Stimulated activated memory B cell treated with anti-CD40 and anti-IgM and Interleukin-4, amounts not matched to agents 10 μg/mL and 1 μg/mL and 100 μg/mL, for 72 hours (primary cell): Measurements from ENCODE around the gene DPPA2.
"Not testable (repeated sequence)": the region's sequence is repeated elsewhere in the genome, so short reads cannot be mapped to it uniquely, and the experiment has no call there.

Experiments
- ATAC-seq: fragments of 150-1000 bp; cut with Tn5 transposase; 2 replicates; pipeline ENCODE4 v1.10.0; 2021
- H3K27ac Mint-ChIP-seq: one replicate; pipeline ENCODE4 v1.8.0; 2022; ENCODE audit warnings: mild to moderate bottlenecking, mixed read lengths
- H3K27me3 Mint-ChIP-seq: one replicate; pipeline ENCODE4 v1.8.0; 2022; ENCODE audit warnings: mixed read lengths
- H3K36me3 Mint-ChIP-seq: one replicate; pipeline ENCODE4 v1.8.0; 2022; ENCODE audit warnings: mixed read lengths
- H3K4me1 Mint-ChIP-seq: one replicate; pipeline ENCODE4 v1.8.0; 2022; ENCODE audit warnings: mixed read lengths
- H3K4me3 Mint-ChIP-seq: one replicate; pipeline ENCODE4 v1.8.0; 2022; ENCODE audit warnings: mild to moderate bottlenecking, moderate library complexity, mixed read lengths
- H3K9me3 Mint-ChIP-seq: one replicate; pipeline ENCODE4 v1.8.0; 2022; ENCODE audit warnings: mixed read lengths

DPPA2 gene, protein sequence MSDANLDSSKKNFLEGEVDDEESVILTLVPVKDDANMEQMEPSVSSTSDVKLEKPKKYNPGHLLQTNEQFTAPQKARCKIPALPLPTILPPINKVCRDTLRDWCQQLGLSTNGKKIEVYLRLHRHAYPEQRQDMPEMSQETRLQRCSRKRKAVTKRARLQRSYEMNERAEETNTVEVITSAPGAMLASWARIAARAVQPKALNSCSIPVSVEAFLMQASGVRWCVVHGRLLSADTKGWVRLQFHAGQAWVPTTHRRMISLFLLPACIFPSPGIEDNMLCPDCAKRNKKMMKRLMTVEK

DNA sequence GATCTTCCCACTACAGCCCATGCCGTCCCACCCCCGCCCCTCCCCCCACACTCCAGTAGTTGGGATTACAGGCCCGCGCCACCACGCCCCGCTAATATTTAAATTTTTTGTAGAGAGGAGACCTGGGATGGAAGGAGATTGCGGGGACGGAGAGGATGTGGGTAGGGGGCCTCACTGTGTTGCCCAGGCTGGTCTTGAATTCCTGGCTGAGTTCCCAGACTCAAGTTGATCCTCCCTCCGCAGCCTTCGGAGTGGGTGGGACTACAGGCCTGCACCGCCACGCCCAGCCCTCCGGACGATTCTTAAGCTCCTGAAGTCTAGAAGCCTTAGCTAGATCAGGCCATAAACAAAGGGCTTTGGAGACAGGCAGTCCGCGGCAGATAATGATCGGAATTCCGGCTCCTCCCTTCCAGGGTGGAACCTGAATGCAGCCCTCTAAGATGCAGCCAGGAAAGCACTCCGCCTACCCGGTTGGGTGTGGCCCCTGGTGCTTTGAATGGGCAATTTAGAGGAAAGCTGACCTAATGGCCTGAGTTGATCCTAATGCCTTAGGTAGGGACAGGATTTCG lies at the start of gene DPPA2:
Gene DPPA2, minus strand, starts transcription at position 356 of the 569 bp plus-strand sequence. CDS start 1,975 bp downstream, outside the sequence.
- Mint-ChIP-seq H3K36me3 (no peaks in the 10 kb centered on the region), H3K4me1 (no peaks in the 10 kb centered on the region), H3K9me3 (no peaks in the 10 kb centered on the region), H3K27me3 (no peaks in the 10 kb centered on the region), H3K27ac (no peak within 1 kb of the TSS), H3K4me3 (no peak within 1 kb of the TSS)
- ATAC-seq = no peak

DNA sequence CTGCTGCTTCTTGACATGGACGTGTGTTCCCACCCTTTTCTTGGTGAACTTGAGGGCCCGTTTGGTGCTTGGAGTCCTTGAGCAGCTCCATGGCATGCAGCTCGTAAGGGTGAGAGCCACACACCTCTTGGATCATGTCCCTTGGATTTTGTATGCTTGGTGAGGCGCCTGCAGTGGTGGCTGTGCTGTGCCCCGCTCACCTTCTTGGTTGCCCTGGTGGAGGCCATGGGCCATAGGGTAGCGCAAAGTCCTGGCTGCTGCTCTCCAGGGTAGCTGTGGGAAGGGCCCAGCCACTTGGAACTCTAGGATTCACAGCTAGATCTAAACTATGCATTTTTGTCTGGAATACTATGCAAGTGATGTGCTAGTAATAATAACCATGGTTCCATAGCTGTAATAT lies 47.8 kb upstream of the DPPA2 start:
- Mint-ChIP-seq H3K27me3 (no peaks in the 10 kb centered on the region), H3K4me1 (no peaks in the 10 kb centered on the region), H3K27ac (no peak overlapping the region), H3K9me3 (no peaks in the 10 kb centered on the region), H3K4me3 (no peak overlapping the region), H3K36me3 (no peaks in the 10 kb centered on the region)
- ATAC-seq = no peak

DNA sequence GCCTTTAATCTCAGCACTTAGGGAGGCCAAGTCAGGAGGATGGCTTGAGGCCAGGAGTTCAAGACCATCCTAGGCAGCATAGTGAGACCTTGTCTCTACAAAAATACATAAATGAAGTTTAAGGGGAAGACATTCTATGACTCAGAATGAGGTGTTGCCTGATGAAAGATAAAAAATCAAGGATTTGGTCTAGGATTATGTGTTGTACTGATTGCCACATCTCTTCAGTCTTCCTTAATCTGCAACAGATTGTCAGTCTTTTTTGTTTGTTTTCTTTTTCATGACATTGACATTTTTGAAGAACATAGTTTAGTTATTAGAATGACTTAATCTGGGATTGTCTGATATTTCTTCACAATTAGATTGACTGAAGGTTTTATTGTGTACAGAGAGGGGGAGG lies 47.3 kb upstream of the DPPA2 start:
- Mint-ChIP-seq H3K4me3 (no peak overlapping the region), H3K4me1 (no peaks in the 10 kb centered on the region), H3K9me3 (no peaks in the 10 kb centered on the region), H3K27me3 (no peaks in the 10 kb centered on the region), H3K27ac (no peak overlapping the region), H3K36me3 (no peaks in the 10 kb centered on the region)
- no peak for ATAC-seq

DNA sequence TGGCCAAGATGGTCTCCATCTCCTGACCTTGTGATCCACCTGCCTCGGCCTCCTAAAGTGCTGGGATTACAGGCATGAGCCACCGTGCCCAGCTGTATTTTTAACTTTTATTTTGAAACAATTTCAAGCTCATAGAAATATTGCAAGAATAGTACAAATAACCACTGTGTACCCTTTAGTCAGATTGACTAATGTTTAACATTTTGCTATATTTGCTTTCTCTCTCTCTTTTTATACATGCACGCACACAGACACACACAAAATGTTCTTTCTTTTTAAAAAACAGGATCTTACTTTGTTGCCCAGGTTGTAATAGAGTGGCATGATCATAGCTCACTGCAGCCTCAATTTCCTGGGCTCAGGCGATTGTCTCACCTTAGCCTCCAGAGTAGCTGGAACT lies 46.5 kb upstream of the DPPA2 start:
- H3K9me3 Mint-ChIP-seq = no peaks in the 10 kb centered on the region

DNA sequence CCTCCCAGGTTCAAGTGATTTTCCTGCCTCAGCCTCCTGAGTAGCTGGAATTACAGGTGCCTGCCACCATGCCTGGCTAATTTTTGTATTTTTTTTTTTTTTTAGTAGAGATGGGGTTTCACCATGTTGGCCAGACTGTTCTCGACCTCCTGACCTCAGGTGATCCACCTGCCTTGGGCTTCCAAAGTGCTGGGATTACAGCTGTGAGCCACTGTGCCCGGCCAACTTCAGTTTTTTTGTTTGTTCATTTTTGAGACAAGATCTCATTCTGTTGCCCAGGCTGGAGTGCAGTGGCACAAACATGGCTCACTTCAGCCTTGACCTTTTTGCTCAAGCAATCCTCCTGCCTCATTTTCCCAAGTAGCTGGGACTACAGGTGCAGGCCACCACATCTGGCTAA lies 42.5 kb upstream of the DPPA2 start:
- not testable (repeated sequence) for H3K27me3 Mint-ChIP-seq, H3K36me3 Mint-ChIP-seq, H3K9me3 Mint-ChIP-seq, ATAC-seq, H3K27ac Mint-ChIP-seq, H3K4me1 Mint-ChIP-seq, H3K4me3 Mint-ChIP-seq

More for the DNA sequence above, 46.5 kb upstream of the DPPA2 start:
- H3K27me3 Mint-ChIP-seq = no peaks in the 10 kb centered on the region
- no peaks in the 10 kb centered on the region for H3K36me3 Mint-ChIP-seq
- no peaks in the 10 kb centered on the region for H3K4me1 Mint-ChIP-seq
- H3K27ac Mint-ChIP-seq = no peak overlapping the region
- no peak for ATAC-seq
- no peak overlapping the region for H3K4me3 Mint-ChIP-seq

DNA sequence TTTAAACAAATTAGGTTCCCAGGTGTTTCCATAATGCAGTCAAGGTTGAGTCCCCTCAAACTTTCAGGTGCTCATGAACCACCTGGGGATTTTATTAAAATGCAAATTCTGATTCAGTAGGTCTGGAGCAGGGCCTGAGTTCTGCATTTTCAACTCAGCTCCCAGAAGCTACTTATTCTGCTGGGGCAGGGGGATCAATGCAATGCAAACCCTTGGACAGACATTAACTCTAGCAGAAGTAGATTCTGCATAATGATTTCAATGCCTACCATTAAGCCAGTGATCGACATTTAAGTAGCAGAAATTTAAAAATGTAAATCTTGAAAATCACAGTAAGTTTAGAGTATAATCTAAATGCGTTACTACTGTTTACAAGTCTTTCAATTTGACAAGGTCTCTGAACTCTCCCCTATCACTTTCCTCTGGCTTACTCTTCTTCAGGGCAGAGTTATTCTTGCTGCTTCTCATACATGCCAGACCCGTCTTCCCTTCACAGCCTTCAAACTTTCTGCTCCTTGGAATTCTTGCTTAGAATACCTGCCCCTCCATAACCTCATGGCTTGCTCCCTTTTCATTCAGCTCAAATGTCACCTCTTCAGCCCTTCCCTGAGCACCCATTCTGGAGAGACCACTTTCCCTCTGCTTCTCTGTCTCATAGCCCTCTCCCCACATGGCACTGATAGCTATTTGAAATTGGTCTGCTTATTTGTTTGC lies 40.3 kb upstream of the DPPA2 start:
- H3K9me3 Mint-ChIP-seq = no peaks in the 10 kb centered on the region
- H3K4me1 Mint-ChIP-seq = no peaks in the 10 kb centered on the region
- H3K36me3 Mint-ChIP-seq = no peaks in the 10 kb centered on the region
- H3K27me3 Mint-ChIP-seq = no peaks in the 10 kb centered on the region
- ATAC-seq = no peak
- H3K27ac Mint-ChIP-seq = no peak overlapping the region
- H3K4me3 Mint-ChIP-seq = no peak overlapping the region

DNA sequence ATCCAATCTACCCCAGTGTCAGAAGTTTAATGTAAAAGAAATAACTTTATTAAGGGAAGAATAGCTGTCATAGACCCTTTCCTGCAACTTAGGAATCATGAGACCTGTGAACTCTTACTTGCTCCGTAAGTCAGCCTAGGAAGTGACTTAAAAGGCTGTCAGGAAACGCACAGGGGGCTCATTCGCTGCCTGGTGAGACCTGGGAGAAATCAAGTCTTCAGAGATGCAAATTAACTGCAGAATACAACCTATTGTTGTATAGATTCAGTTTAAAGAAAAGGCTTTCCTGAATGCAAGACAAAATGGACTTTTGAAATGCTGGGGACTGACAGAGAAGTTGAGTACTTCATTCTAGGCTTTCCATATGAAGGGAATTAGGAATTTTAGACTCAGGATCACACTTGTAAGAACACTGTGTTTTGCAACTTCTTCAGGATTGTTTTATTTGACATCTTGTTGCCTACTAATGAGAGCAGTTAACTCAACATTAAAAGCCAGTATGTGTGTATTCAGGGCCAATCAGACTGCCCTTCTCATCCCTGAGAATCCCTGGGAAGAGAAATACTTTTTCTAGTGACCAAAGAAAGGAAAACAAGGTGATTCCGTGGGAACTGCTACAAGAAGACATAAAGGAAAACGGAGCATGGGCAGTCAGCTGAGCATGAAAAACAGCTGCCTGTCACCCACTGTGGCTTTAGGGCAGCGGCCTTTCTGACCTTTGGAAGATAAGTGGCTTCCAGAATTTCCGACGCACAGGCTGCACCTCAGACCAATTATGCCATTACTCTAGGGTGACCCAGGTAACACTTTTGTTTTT lies 39.5 kb upstream of the DPPA2 start:
- H3K27ac Mint-ChIP-seq = no peak overlapping the region
- no peaks in the 10 kb centered on the region for H3K27me3 Mint-ChIP-seq
- no peak for ATAC-seq
- H3K4me3 Mint-ChIP-seq = no peak overlapping the region
- H3K36me3 Mint-ChIP-seq = no peaks in the 10 kb centered on the region
- H3K9me3 Mint-ChIP-seq = no peaks in the 10 kb centered on the region
- no peaks in the 10 kb centered on the region for H3K4me1 Mint-ChIP-seq

DNA sequence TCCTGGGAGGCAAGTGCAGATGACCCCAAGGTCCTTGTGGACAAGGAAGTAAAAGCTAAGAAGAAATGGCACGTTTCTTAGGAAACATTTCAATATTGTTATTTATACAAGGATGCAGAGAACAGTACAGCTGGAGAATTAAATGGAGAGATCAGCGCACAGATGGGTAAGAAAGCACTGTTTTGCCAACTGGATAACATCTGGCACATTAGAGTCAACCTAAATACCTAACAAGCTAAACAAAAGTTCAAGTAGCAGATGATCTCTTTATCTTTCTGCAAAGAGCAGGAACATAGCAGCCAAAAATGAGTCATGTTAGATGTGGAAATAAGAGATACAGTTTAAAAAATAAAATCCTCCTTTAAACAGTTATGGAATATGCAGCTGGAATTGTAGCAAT lies 36.7 kb upstream of the DPPA2 start:
- H3K27ac Mint-ChIP-seq = no peak overlapping the region
- H3K4me3 Mint-ChIP-seq = no peak overlapping the region
- no peak for ATAC-seq

DNA sequence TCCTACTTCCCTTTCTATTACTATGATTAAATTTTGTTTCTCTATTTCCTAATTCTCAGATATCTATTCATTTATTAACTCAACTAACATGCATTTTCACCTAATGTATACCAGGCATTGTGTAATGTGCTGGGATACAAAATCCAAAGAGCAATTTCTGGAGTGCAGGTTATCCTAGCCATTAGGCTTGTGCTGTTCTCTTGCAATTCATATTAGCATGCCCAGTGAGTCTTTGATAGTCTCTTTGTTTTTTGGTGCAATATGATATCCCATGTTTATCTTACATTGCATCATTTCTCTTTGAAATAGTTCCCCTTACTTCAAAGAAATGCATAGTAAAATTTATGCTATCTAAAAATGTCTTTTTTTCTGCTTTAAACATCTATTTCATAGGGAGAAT lies 34.9 kb upstream of the DPPA2 start:
- Mint-ChIP-seq H3K27me3 (no peaks in the 10 kb centered on the region), H3K9me3 (no peaks in the 10 kb centered on the region), H3K27ac (no peak overlapping the region), H3K4me1 (no peaks in the 10 kb centered on the region), H3K36me3 (no peaks in the 10 kb centered on the region), H3K4me3 (no peak overlapping the region)
- ATAC-seq = no peak

More for the DNA sequence above, 36.7 kb upstream of the DPPA2 start:
- no peaks in the 10 kb centered on the region for H3K9me3 Mint-ChIP-seq
- no peaks in the 10 kb centered on the region for H3K4me1 Mint-ChIP-seq
- H3K27me3 Mint-ChIP-seq = no peaks in the 10 kb centered on the region
- no peaks in the 10 kb centered on the region for H3K36me3 Mint-ChIP-seq

DNA sequence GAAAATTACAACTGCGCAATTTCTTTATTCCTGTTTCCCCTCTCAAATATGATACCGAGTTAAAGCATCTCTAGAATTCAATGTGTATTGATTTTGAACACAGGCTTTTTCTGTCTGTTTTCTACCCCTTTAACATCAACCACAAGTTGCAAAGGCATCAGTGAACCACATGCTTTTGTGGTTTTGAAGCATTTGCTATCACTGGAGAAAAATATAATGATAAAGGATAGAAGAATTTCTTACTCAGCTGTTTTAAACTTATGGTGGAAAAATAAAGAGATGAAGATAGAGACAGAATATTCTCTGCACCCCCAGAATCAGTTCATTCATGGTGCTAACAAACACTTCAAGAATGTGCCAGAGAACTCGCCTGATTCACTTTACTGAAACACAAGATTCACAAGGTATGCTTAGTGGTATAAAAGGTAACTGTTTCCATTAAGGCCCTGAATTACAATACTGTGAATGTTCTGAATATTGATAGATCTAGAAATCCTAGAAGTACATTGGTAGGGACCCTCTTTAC lies 30.5 kb upstream of the DPPA2 start:
- peaks cover 3% of the 10 kb centered on the region for H3K9me3 Mint-ChIP-seq
- no peak overlapping the region for H3K4me3 Mint-ChIP-seq
- no peaks in the 10 kb centered on the region for H3K27me3 Mint-ChIP-seq
- no peaks in the 10 kb centered on the region for H3K36me3 Mint-ChIP-seq
- no peaks in the 10 kb centered on the region for H3K4me1 Mint-ChIP-seq
- ATAC-seq = no peak
- no peak overlapping the region for H3K27ac Mint-ChIP-seq

DNA sequence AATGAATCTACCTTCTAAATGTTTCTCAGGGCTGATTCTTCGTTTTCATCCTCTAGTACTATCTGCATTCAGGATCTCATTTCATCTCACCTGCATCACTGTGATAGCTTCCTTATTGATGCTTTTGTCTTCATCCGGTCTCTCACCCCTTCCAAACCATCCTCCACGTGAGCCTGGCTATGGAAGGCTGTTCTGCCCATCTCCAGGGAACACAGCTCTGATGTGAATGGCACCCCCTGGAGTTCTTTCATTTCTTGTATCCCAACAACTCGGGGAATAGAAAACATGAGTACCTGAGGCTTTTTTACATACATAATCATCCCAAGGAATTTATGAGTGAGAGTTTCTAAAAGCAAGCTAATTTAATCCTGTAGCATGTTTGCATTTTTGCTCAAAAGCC lies 29.8 kb upstream of the DPPA2 start:
- no peaks in the 10 kb centered on the region for H3K4me1 Mint-ChIP-seq
- H3K9me3 Mint-ChIP-seq = peaks cover 3% of the 10 kb centered on the region
- no peak for ATAC-seq
- no peak overlapping the region for H3K27ac Mint-ChIP-seq
- H3K27me3 Mint-ChIP-seq = no peaks in the 10 kb centered on the region
- H3K36me3 Mint-ChIP-seq = no peaks in the 10 kb centered on the region
- H3K4me3 Mint-ChIP-seq = no peak overlapping the region

DNA sequence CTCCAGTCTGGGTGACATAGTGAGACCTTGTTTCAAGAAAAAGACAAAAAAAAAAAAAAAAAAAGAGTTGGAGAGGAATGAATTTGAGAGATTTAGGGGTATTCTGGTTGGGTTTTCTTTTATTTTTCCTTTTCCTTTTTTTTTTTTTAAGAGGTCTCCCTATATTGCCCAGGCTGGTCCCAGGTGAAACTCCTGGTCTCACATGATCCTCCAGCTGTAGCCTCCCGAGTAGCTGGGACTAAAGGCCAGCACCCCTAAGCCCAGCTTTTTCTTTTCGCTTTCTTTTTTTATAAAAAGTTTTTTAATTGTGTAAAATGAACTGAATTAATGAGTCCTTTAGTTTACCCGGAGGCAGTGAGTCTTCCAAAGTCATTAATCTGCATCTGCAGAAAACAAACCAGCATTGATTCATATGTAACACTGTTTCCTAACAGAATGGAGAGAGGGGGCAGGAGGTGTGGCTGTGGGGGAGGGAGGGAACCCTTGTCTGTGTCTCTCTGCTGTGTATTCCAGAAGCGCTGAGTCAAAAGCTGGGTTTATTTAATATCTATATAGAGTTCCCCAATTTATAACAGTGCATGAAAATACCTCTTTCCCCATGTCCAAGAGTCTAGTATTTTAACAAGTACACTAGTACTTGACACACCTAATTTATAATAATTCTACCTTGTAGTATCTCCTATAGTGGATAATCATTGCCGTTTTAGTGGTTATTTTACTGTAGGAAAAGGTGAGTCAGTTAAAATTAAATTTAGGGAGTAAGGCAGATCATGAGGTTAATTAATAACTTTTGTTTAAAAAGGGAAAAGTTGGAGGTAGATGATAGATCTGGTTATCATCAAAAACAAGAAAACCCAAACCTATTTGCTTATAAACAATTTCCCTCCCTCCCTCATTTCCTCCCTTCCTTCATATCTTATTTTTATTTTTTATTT lies 23.7 kb upstream of the DPPA2 start:
- H3K4me1 Mint-ChIP-seq = peaks cover 6% of the 10 kb centered on the region
- no peak for ATAC-seq
- peaks cover 3% of the 10 kb centered on the region for H3K9me3 Mint-ChIP-seq
- H3K4me3 Mint-ChIP-seq = no peak overlapping the region
- peaks cover 35% of the 10 kb centered on the region for H3K27me3 Mint-ChIP-seq
- no peaks in the 10 kb centered on the region for H3K36me3 Mint-ChIP-seq
- no peak overlapping the region for H3K27ac Mint-ChIP-seq

DNA sequence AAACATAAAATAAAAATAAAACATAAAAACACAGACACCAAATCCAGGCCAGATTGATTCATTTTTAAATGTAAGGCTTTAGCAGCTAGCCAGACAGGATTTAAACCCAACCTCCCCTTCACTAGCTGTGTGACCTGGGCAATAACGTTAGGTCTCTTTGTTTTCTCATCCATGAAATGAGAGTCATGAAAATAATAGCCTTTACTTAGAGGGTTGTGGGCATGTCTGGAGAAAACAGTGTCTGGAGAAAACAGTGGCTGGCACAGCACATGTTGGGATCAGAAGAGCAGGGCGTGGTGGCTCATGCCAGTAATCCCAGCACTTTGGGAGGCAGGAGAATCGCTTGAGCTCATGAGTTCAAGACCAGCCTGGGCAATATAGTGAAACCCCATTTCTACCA lies 22.9 kb upstream of the DPPA2 start:
- peaks cover 6% of the 10 kb centered on the region for H3K4me1 Mint-ChIP-seq
- H3K36me3 Mint-ChIP-seq = no peaks in the 10 kb centered on the region
- no peak overlapping the region for H3K4me3 Mint-ChIP-seq
- no peak overlapping the region for H3K27ac Mint-ChIP-seq
- H3K9me3 Mint-ChIP-seq = peaks cover 3% of the 10 kb centered on the region
- ATAC-seq = no peak
- peaks cover 35% of the 10 kb centered on the region for H3K27me3 Mint-ChIP-seq

DNA sequence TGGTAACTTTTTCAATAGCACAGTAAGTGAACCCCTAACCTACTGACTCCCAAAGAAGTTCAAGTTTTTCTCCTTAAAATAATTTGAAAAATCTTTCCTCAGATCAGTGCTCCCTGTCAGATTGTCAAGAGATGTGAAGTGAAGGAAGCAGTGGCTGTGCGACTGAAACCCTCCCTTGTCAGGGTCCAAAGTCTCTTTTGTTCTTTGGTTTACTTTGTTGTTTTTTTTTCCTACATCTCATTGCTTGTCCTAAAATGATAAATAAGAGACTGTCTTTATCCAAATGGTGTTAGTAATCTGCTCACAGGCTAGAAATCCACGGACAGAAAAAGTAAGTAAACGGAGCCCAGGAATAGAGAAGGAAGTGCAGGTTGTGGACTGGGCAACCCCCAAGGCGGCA lies 22.0 kb upstream of the DPPA2 start:
- ATAC-seq = no peak
- peaks cover 3% of the 10 kb centered on the region for H3K9me3 Mint-ChIP-seq
- H3K4me3 Mint-ChIP-seq = no peak overlapping the region

More for the DNA sequence above, 22.0 kb upstream of the DPPA2 start:
- Mint-ChIP-seq H3K27ac (no peak overlapping the region), H3K27me3 (peaks cover 35% of the 10 kb centered on the region), H3K36me3 (no peaks in the 10 kb centered on the region), H3K4me1 (peaks cover 6% of the 10 kb centered on the region)
